HEK293 (cell line): Measurements from ENCODE around the gene RFLNA.

ENCODE experiments used
- CTCF ChIA-PET: fragments of 350-600 bp; formaldehyde crosslinking; extraction: SDS; loops from one replicate; lab custom pipeline; 2021; ENCODE audit warnings: antibody characterized with exemption; lab: Yijun Ruan, JAX
- POLR2A ChIA-PET: fragments of 300-600 bp; formaldehyde crosslinking; extraction: SDS; loops from one replicate; lab custom pipeline; 2020; ENCODE audit warnings: antibody characterized with exemption, inconsistent platforms; lab: Yijun Ruan, JAX
- H3K27ac ChIP-seq: fragments of 200-500 bp; sonication (Bioruptor generic); 2 replicates; pipeline ENCODE4 v1.5.1; 2014; ENCODE audit warnings: low read depth, low read length, control low read depth, inconsistent platforms; ENCODE audit errors: extremely low read depth
- H3K36me3 ChIP-seq, 2 experiments: fragments of 200-500 bp in 1 of 2; sonication (Bioruptor generic) in 1 of 2; 1 replicate in 1 of 2; 2 replicates in 1 of 2; pipeline ENCODE4 v1.5.1; 2014 to 2017; ENCODE audit warnings: inconsistent platforms in 2 of 2, low read length in 2 of 2; ENCODE audit not compliant: control insufficient read depth in 2 of 2, insufficient read depth in 1 of 2
- H3K4me1 ChIP-seq: fragments of 200-500 bp; sonication (Bioruptor generic); 2 replicates; pipeline ENCODE4 v1.5.1; 2014; ENCODE audit warnings: mild to moderate bottlenecking, low read length, inconsistent platforms; ENCODE audit not compliant: control insufficient read depth, insufficient read depth
- H3K4me3 ChIP-seq: 2 replicates; pipeline ENCODE4 v1.5.1; 2011; ENCODE audit warnings: low read depth, mild to moderate bottlenecking, control low read depth, low read length, moderate library complexity
- H3K9me3 ChIP-seq: fragments of 200-500 bp; sonication (Bioruptor generic); 2 replicates; pipeline ENCODE4 v1.5.1; 2014; ENCODE audit warnings: low read depth, low read length, inconsistent platforms; ENCODE audit not compliant: control insufficient read depth, insufficient read depth
- GLIS1 ChIP-seq: fragments of 450-650 bp; formaldehyde crosslinking; IDR thresholded peaks from 2 replicates; pipeline ENCODE4 v1.5.1; 2016; ENCODE audit warnings: missing biosample characterization, missing genetic modification characterization
- HOXD13 ChIP-seq: sonication (generic); formaldehyde crosslinking; IDR thresholded peaks from 2 replicates; pipeline ENCODE4 v1.8.0; 2022; ENCODE audit warnings: missing genetic modification reagents, borderline replicate concordance
- KLF9 ChIP-seq: fragments of 450-650 bp; formaldehyde crosslinking; IDR thresholded peaks from 2 replicates; pipeline ENCODE4 v1.5.1; 2016; ENCODE audit warnings: missing biosample characterization, missing genetic modification characterization, low read depth
- PRDM1 ChIP-seq: fragments of 450-650 bp; formaldehyde crosslinking; IDR thresholded peaks from 2 replicates; pipeline ENCODE4; 2016; ENCODE audit warnings: missing biosample characterization, missing genetic modification characterization
- SETDB1 ChIP-seq: IDR thresholded peaks from one replicate; pipeline ENCODE4 v1.6.1; 2017; ENCODE audit warnings: mild to moderate bottlenecking, low read length, moderate library complexity, mixed read lengths; ENCODE audit not compliant: insufficient read length
- ZNF146 ChIP-seq: fragments of 450-650 bp; formaldehyde crosslinking; IDR thresholded peaks from 2 replicates; pipeline ENCODE4 v1.5.1; 2016; ENCODE audit warnings: missing biosample characterization, missing genetic modification characterization
- ZNF157 ChIP-seq: fragments of 450-650 bp; formaldehyde crosslinking; IDR thresholded peaks from 2 replicates; pipeline ENCODE4 v1.5.1; 2016; ENCODE audit warnings: missing biosample characterization, missing genetic modification characterization
- ZNF184 ChIP-seq: fragments of 450-650 bp; IDR thresholded peaks from 2 replicates; pipeline ENCODE4 v1.5.1; 2018; ENCODE audit warnings: missing biosample characterization, mild to moderate bottlenecking, missing genetic modification characterization
- ZNF223 ChIP-seq: fragments of 450-650 bp; formaldehyde crosslinking; IDR thresholded peaks from 2 replicates; pipeline ENCODE4 v1.5.1; 2016; ENCODE audit warnings: missing biosample characterization, missing genetic modification characterization
- ZNF274 ChIP-seq, 2 experiments: fragments of 200-500 bp in 1 of 2; fragments of 450-650 bp in 1 of 2; sonication (Bioruptor generic) in 1 of 2; formaldehyde crosslinking in 1 of 2; IDR thresholded peaks; 2 replicates each; pipeline versions ENCODE4 v1.5.1 to v1.6.1; 2014 to 2016; ENCODE audit warnings: borderline replicate concordance in 1 of 2, inconsistent platforms in 1 of 2, low read length in 1 of 2, missing biosample characterization in 1 of 2, missing genetic modification characterization in 1 of 2
- ZNF354C ChIP-seq: fragments of 450-650 bp; formaldehyde crosslinking; IDR thresholded peaks from 2 replicates; pipeline ENCODE4 v1.5.1; 2016; ENCODE audit warnings: missing biosample characterization, missing genetic modification characterization, low read depth, borderline replicate concordance
- ZNF366 ChIP-seq: fragments of 450-650 bp; formaldehyde crosslinking; conservative IDR thresholded peaks from 2 replicates; pipeline ENCODE4 v1.5.1; 2016; ENCODE audit warnings: missing biosample characterization, missing genetic modification characterization
- ZNF549 ChIP-seq: fragments of 450-650 bp; IDR thresholded peaks from 2 replicates; pipeline ENCODE4 v1.5.1; 2018; ENCODE audit warnings: missing biosample characterization, missing genetic modification characterization, mild to moderate bottlenecking, inconsistent platforms, moderate library complexity
- ZNF623 ChIP-seq: fragments of 450-650 bp; formaldehyde crosslinking; IDR thresholded peaks from 2 replicates; pipeline ENCODE4 v1.5.1; 2016; ENCODE audit warnings: missing biosample characterization, missing genetic modification characterization
- ZXDB ChIP-seq: fragments of 450-650 bp; formaldehyde crosslinking; IDR thresholded peaks from 2 replicates; pipeline ENCODE4 v1.5.1; 2016; ENCODE audit warnings: missing biosample characterization, missing genetic modification characterization
- TF ChIP-seq, protein P1 (sequence below): fragments of 450-650 bp; formaldehyde crosslinking; IDR thresholded peaks from 2 replicates; pipeline ENCODE4 v1.5.1; 2016; ENCODE audit warnings: missing biosample characterization, missing genetic modification characterization, low read depth
- TF ChIP-seq, protein P2 (sequence below): fragments of 450-650 bp; formaldehyde crosslinking; conservative IDR thresholded peaks from 2 replicates; pipeline ENCODE4 v1.5.1; 2016; ENCODE audit warnings: low read depth, missing biosample characterization, missing genetic modification characterization
- TF ChIP-seq, protein P3 (sequence below): fragments of 450-650 bp; formaldehyde crosslinking; IDR thresholded peaks from 2 replicates; pipeline ENCODE4 v1.5.1; 2017; ENCODE audit warnings: missing biosample characterization, missing genetic modification characterization

Gene RFLNA

DNA sequence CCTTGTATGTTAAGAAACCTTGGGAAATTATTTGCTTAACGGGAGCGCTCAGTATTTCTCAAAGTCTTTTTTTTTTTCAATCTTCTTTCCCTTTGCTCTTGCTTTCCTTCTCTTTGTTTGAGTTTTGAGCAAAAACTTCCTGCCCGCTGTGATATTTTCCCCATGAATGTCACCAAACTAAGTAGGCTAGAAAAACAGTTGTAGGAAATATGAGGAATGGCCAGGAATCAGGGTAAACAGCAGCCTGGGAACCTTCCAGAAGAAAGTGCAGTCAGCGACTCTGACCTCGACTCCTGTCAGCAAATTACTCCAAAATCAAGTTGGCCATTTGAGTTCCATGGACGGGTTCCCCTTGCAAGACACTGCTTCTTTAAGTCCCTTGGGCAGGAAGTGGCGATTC lies 11.6 kb upstream of the RFLNA start:
- H3K4me1 ChIP-seq: no peaks in the 10 kb centered on the region
- CTCF ChIA-PET: interaction anchor here (1.3 kb wide), 1 partner anchor 10 kb away, joined by 3 read pairs; no protein-coding TSS in a partner anchor
- TF ChIP-seq ZNF146 (tag by site-specific recombination) (no peak), ZXDB (no peak), ZNF366 (no peak), KLF9 (tag by site-specific recombination) (no peak), ZNF184 (tag by site-specific recombination) (no peak), HOXD13 (no peak), ZNF549 (no peak), ZNF354C (tag by site-specific recombination) (no peak)
- TF ChIP-seq, protein P1, sequence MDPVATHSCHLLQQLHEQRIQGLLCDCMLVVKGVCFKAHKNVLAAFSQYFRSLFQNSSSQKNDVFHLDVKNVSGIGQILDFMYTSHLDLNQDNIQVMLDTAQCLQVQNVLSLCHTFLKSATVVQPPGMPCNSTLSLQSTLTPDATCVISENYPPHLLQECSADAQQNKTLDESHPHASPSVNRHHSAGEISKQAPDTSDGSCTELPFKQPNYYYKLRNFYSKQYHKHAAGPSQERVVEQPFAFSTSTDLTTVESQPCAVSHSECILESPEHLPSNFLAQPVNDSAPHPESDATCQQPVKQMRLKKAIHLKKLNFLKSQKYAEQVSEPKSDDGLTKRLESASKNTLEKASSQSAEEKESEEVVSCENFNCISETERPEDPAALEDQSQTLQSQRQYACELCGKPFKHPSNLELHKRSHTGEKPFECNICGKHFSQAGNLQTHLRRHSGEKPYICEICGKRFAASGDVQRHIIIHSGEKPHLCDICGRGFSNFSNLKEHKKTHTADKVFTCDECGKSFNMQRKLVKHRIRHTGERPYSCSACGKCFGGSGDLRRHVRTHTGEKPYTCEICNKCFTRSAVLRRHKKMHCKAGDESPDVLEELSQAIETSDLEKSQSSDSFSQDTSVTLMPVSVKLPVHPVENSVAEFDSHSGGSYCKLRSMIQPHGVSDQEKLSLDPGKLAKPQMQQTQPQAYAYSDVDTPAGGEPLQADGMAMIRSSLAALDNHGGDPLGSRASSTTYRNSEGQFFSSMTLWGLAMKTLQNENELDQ (tag by site-specific recombination): no peak
- TF ChIP-seq, protein P2, sequence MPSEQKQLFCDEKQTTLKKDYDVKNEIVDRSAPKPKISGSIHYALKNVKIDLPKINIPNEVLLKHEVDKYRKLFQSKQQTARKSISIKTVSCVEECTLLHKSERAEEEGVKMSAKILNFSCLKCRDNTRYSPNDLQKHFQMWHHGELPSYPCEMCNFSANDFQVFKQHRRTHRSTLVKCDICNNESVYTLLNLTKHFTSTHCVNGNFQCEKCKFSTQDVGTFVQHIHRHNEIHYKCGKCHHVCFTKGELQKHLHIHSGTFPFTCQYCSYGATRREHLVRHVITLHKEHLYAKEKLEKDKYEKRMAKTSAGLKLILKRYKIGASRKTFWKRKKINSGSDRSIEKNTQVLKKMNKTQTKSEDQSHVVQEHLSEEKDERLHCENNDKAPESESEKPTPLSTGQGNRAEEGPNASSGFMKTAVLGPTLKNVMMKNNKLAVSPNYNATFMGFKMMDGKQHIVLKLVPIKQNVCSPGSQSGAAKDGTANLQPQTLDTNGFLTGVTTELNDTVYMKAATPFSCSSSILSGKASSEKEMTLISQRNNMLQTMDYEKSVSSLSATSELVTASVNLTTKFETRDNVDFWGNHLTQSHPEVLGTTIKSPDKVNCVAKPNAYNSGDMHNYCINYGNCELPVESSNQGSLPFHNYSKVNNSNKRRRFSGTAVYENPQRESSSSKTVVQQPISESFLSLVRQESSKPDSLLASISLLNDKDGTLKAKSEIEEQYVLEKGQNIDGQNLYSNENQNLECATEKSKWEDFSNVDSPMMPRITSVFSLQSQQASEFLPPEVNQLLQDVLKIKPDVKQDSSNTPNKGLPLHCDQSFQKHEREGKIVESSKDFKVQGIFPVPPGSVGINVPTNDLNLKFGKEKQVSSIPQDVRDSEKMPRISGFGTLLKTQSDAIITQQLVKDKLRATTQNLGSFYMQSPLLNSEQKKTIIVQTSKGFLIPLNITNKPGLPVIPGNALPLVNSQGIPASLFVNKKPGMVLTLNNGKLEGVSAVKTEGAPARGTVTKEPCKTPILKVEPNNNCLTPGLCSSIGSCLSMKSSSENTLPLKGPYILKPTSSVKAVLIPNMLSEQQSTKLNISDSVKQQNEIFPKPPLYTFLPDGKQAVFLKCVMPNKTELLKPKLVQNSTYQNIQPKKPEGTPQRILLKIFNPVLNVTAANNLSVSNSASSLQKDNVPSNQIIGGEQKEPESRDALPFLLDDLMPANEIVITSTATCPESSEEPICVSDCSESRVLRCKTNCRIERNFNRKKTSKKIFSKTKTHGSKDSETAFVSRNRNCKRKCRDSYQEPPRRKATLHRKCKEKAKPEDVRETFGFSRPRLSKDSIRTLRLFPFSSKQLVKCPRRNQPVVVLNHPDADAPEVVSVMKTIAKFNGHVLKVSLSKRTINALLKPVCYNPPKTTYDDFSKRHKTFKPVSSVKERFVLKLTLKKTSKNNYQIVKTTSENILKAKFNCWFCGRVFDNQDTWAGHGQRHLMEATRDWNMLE (tag by site-specific recombination): no peak
- no peaks in the 10 kb centered on the region; the same call in 1 of the 2 replicates for H3K9me3 ChIP-seq
- POLR2A ChIA-PET: no interaction called here
- no peaks in the 10 kb centered on the region for H3K36me3 ChIP-seq
- H3K4me3 ChIP-seq: no peak overlapping the region
- no peak overlapping the region for H3K27ac ChIP-seq

DNA sequence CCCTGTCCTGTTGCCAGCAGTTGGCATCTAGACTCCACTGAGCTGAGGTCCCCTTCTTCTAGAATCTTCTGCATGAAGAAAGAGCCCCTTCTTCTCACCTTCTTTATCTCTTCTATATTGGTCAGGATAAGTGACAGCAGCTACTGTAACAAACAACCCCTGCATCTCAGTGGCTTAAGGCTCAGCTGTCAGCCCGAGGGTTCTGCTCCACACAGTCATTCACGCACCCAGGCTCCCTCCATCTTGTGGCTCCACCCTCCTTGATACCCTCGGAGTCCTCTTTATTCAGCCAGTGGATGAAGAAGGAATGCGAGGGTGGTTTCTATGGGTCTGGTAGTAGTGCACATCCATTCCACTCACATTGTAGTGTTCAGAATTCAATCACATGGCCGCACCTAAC lies 10.5 kb upstream of the RFLNA start:
- no peak overlapping the region for H3K4me3 ChIP-seq
- POLR2A ChIA-PET: no interaction called here
- CTCF ChIA-PET: interaction anchor here (0.9 to 1.3 kb wide), 2 partner anchors 11 to 20 kb away, joined by 3 read pairs; no protein-coding TSS in a partner anchor
- TF ChIP-seq ZNF366 (no peak), GLIS1 (tag by site-specific recombination) (no peak), ZNF274 (IDR thresholded peaks at IDR 0.05; ENCODE audit: low read length) (no peak), ZNF274 (tag by site-specific recombination; IDR thresholded peaks at IDR 0.05; ENCODE audit: borderline replicate concordance) (no peak), ZNF354C (tag by site-specific recombination) (no peak), ZNF623 (tag by site-specific recombination) (no peak), ZNF157 (tag by site-specific recombination) (no peak), ZNF223 (tag by site-specific recombination) (no peak), PRDM1 (tag by site-specific recombination) (no peak), SETDB1 (no peak)
- TF ChIP-seq, protein P3, sequence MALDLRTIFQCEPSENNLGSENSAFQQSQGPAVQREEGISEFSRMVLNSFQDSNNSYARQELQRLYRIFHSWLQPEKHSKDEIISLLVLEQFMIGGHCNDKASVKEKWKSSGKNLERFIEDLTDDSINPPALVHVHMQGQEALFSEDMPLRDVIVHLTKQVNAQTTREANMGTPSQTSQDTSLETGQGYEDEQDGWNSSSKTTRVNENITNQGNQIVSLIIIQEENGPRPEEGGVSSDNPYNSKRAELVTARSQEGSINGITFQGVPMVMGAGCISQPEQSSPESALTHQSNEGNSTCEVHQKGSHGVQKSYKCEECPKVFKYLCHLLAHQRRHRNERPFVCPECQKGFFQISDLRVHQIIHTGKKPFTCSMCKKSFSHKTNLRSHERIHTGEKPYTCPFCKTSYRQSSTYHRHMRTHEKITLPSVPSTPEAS (tag by site-specific recombination): no peak
- no peak overlapping the region for H3K27ac ChIP-seq
- peaks cover 6% of the 10 kb centered on the region for H3K4me1 ChIP-seq
- no peaks in the 10 kb centered on the region for H3K36me3 ChIP-seq
- H3K9me3 ChIP-seq: no peaks in the 10 kb centered on the region; the same call in 1 of the 2 replicates
